Neural cell (in vitro differentiated cells): Measurements from ENCODE around the gene PACSIN2.

Experiments used
- EP300 ChIP-seq: fragments of 450-650 bp; conservative IDR thresholded peaks from 2 replicates; pipeline ENCODE4 v1.6.1; 2014; ENCODE audit warnings: antibody characterized with exemption, mild to moderate bottlenecking, moderate library complexity; ENCODE audit not compliant: poor library complexity, severe bottlenecking
- POLR2AphosphoS5 ChIP-seq: IDR thresholded peaks from 2 replicates; pipeline ENCODE4 v1.6.1; 2012
- RAD21 ChIP-seq: fragments of 450-650 bp; conservative IDR thresholded peaks from 2 replicates; pipeline ENCODE4 v1.6.1; 2014; ENCODE audit warnings: antibody characterized with exemption, mild to moderate bottlenecking, moderate library complexity
- TAF1 ChIP-seq: IDR thresholded peaks from 2 replicates; pipeline ENCODE4 v1.6.1; 2012; ENCODE audit warnings: low read depth
- TF ChIP-seq, protein P1 (sequence below): fragments of 450-650 bp; IDR thresholded peaks from 2 replicates; pipeline ENCODE4 v1.5.1; 2014; ENCODE audit warnings: antibody characterized with exemption, mild to moderate bottlenecking, moderate library complexity; ENCODE audit not compliant: poor library complexity, severe bottlenecking

DNA sequence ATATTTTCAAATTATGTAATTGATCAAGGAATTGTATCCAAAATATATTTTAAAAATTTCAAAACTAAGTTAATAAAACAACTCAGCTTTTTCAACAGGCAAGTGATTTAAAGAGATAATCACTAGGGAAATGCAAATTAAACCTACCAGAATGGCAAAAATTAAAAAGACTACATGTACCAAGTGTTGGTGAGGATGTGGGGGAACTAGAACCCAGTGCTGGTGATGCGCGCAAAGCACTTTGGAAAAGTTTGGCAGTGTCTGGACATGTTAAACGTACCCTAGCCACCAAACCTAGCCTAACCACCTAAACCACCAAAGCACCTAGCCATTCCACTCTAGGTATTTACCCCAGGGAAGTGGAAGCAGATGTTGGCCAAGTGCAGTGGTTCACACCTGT is 22.9 kb downstream of the PACSIN2 start:
- TF ChIP-seq, protein P1, sequence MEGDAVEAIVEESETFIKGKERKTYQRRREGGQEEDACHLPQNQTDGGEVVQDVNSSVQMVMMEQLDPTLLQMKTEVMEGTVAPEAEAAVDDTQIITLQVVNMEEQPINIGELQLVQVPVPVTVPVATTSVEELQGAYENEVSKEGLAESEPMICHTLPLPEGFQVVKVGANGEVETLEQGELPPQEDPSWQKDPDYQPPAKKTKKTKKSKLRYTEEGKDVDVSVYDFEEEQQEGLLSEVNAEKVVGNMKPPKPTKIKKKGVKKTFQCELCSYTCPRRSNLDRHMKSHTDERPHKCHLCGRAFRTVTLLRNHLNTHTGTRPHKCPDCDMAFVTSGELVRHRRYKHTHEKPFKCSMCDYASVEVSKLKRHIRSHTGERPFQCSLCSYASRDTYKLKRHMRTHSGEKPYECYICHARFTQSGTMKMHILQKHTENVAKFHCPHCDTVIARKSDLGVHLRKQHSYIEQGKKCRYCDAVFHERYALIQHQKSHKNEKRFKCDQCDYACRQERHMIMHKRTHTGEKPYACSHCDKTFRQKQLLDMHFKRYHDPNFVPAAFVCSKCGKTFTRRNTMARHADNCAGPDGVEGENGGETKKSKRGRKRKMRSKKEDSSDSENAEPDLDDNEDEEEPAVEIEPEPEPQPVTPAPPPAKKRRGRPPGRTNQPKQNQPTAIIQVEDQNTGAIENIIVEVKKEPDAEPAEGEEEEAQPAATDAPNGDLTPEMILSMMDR: no peak
- TF ChIP-seq RAD21: no peak
- TF ChIP-seq POLR2AphosphoS5: no peak
- no peak for TF ChIP-seq TAF1
- TF ChIP-seq EP300: no peak
